Esophagus muscularis mucosa (tissue), 4 donors: Measurements from ENCODE around the gene TYSND1. TPM values are rescaled to one million over a fixed set of nuclear protein-coding genes. Genes with fewer than 3 reads are reported as not detected.
"Not testable (repeated sequence)": the region's sequence is repeated elsewhere in the genome, so short reads cannot be mapped to it uniquely, and the experiment has no call there.

Experiments used
- DNase-seq: peaks from one replicate; pipeline ENCODE4 v3.0.0-alpha.2; 2017; ENCODE audit errors: extremely low spot score
- H3K27ac ChIP-seq, 4 donors: fragments of 200-600 bp; sonication (generic); replicated peaks in 1 of 4; 1 replicate in 3 of 4; 2 replicates in 1 of 4; pipeline ENCODE4 v1.5.1; 2016 to 2019; ENCODE audit warnings: mild to moderate bottlenecking in 1 of 4
- H3K27me3 ChIP-seq, 4 donors: fragments of 200-600 bp; sonication (generic); one replicate each; pipeline versions ENCODE4 v1.5.1 to v1.6.0; 2016 to 2019
- H3K36me3 ChIP-seq, 4 donors: fragments of 200-600 bp; sonication (generic); one replicate each; pipeline ENCODE4 v1.5.1; 2016 to 2019
- H3K4me1 ChIP-seq, 4 donors: fragments of 200-600 bp; sonication (generic); one replicate each; pipeline ENCODE4 v1.5.1; 2016 to 2019
- H3K4me3 ChIP-seq, 4 donors: fragments of 200-600 bp; sonication (generic); 1 replicate in 2 of 4; 2 replicates in 2 of 4; pipeline ENCODE4 v1.5.1; 2016 to 2019; ENCODE audit warnings: mild to moderate bottlenecking in 4 of 4, moderate library complexity in 1 of 4
- H3K9me3 ChIP-seq, 4 donors: fragments of 200-600 bp; sonication (generic); 1 replicate in 3 of 4; 2 replicates in 1 of 4; pipeline ENCODE4 v1.5.1; 2016 to 2019
- EP300 ChIP-seq: sonication (generic); formaldehyde crosslinking; IDR thresholded peaks from one replicate; pipeline ENCODE4 v1.6.1; 2017; ENCODE audit warnings: antibody characterized with exemption
- POLR2A ChIP-seq: fragments of 450-650 bp; IDR thresholded peaks from one replicate; pipeline ENCODE4 v1.6.1; 2017; ENCODE audit warnings: antibody characterized with exemption, moderate library complexity, mild to moderate bottlenecking, low read depth
- POLR2AphosphoS5 ChIP-seq, 2 donors: sonication (generic); formaldehyde crosslinking; IDR thresholded peaks; one replicate each; pipeline ENCODE4 v1.6.1; 2017; ENCODE audit warnings: antibody characterized with exemption in 2 of 2
- WGBS: methylation state at CpG from one replicate; pipeline ENCODE4 v1.1.5; 2018; 5-methylcytosine and 5-hydroxymethylcytosine counted together
- intact Hi-C: fragments of 100-400 bp; cut with DNase I; formaldehyde crosslinking; loops from one replicate; pipeline ENCODE4 v1.15.1; 2023
- total RNA-seq, 4 donors: library from RNA; depleted of rRNA; stranded (reverse); fragments of >200 nt; gene quantifications; one replicate each; pipeline versions ENCODE4 v1.1.0 to v1.2.1, GENCODE V29; 2016
- TF ChIP-seq, protein P1 (sequence below), 3 experiments: fragments of 200-600 bp in 2 of 3; fragments of 450-650 bp in 1 of 3; sonication (generic) in 2 of 3; IDR thresholded peaks; one replicate each; pipeline ENCODE4 v1.5.1; 2017 to 2019; ENCODE audit warnings: antibody characterized with exemption in 3 of 3, mild to moderate bottlenecking in 2 of 3, moderate library complexity in 1 of 3

Gene TYSND1
- total RNA-seq, 4 donors from 2014 or later: 6.0 to 12.2 (median 9.3) TPM

DNA sequence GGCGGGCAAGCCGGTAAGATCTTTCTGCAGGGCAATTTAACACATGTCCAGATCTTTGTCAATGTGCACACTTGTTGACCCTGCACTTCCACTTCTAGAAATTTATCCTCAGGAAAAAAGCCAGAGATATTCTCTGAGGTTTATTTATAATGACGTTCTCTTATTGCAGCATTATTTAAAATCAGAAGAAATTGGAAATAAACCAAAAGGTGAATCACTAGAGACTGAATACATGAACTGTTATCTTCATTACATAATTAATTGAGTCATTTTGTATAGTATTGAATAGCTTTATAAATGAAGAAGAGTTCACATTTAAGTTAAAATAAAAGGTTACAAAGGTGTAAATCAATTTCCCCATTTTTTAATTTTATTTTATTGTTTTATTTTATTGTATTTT is 40.1 kb upstream of the TYSND1 start:
- no peak overlapping the region for H3K27ac ChIP-seq
- intact Hi-C loops: no loop called here

DNA sequence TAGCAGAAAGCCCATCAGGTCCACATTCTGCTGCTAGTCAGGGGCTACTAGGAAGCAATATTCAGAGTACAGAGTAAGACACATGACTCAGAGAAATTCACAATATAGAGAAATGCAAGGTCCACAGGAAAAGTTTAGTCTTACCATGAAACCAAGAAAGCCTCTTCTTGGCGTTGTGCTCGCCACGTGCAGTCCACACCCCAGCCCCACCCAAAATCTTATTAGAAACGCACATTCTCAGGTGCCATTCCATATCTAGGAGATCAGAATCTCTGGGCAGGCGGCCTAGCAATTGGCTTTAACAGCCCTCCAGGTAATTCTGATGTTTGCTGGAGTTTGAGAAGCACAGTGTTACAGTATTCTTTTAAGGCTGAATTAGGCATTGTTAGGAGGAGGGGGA is 39.6 kb upstream of the TYSND1 start:
- no peaks in the 10 kb centered on the region for H3K9me3 ChIP-seq
- no peak for TF ChIP-seq EP300
- no peaks in the 10 kb centered on the region for H3K36me3 ChIP-seq
- WGBS: 87% methylated on average over 5 of the region's 5 CpGs
- H3K27ac ChIP-seq: no peak overlapping the region
- H3K27me3 ChIP-seq: no peaks in the 10 kb centered on the region
- peaks cover 0 to 7% (median 5%) of the 10 kb centered on the region in 4 donors for H3K4me1 ChIP-seq
- H3K4me3 ChIP-seq: no peak overlapping the region
- intact Hi-C loops: no loop called here
- DNase-seq: no peak

More for the DNA sequence above, 40.1 kb upstream of the TYSND1 start:
- no peak for TF ChIP-seq EP300
- no peak for TF ChIP-seq POLR2AphosphoS5 (IDR thresholded peaks at IDR 0.05)
- TF ChIP-seq POLR2A: no peak
- TF ChIP-seq, protein P1, sequence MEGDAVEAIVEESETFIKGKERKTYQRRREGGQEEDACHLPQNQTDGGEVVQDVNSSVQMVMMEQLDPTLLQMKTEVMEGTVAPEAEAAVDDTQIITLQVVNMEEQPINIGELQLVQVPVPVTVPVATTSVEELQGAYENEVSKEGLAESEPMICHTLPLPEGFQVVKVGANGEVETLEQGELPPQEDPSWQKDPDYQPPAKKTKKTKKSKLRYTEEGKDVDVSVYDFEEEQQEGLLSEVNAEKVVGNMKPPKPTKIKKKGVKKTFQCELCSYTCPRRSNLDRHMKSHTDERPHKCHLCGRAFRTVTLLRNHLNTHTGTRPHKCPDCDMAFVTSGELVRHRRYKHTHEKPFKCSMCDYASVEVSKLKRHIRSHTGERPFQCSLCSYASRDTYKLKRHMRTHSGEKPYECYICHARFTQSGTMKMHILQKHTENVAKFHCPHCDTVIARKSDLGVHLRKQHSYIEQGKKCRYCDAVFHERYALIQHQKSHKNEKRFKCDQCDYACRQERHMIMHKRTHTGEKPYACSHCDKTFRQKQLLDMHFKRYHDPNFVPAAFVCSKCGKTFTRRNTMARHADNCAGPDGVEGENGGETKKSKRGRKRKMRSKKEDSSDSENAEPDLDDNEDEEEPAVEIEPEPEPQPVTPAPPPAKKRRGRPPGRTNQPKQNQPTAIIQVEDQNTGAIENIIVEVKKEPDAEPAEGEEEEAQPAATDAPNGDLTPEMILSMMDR (IDR thresholded peaks at IDR 0.05): no peak
- no peak for DNase-seq
- H3K36me3 ChIP-seq: no peaks in the 10 kb centered on the region
- H3K4me3 ChIP-seq: no peak overlapping the region
- H3K9me3 ChIP-seq: no peaks in the 10 kb centered on the region
- H3K27me3 ChIP-seq: no peaks in the 10 kb centered on the region
- peaks cover 0 to 10% (median 9%) of the 10 kb centered on the region in 4 donors for H3K4me1 ChIP-seq
- WGBS: 68% methylated on average over 3 of the region's 3 CpGs

DNA sequence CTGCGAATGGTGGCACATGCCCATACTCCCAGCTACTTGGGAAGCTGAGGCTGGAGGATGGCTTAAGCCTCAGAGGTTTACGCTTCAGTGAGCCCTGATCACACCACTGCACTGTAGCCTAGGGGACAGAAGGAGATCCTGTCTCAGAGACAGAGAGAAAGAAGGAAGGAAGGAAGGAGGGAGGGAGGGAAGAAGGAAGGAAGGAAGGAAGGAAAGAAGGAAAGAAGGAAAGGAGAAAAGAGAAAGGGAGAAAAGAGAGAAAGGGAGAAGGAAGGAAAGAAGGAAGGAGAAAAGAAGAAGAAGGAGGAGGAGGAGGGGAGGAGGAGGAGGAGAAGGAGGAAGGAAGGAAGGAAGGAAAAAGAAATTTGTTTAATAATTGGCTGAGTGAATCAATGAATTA is 36.8 kb upstream of the TYSND1 start:
- DNase-seq: no peak
- Histone ChIP-seq H3K4me1 (no peaks in the 10 kb centered on the region), H3K9me3 (peaks cover 0 to 8% (median 2%) of the 10 kb centered on the region in 4 donors), H3K27ac (no peak overlapping the region), H3K4me3 (no peak overlapping the region), H3K27me3 (peaks cover 0 to 4% (median 0%) of the 10 kb centered on the region in 4 donors), H3K36me3 (no peaks in the 10 kb centered on the region)
- intact Hi-C loops: no loop called here
- 94% methylated on average over 2 of the region's 2 CpGs for whole genome bisulfite sequencing
- no peak for TF ChIP-seq POLR2AphosphoS5 (IDR thresholded peaks at IDR 0.05)
- no peak for TF ChIP-seq EP300
- TF ChIP-seq, protein P1 (IDR thresholded peaks at IDR 0.05): no peak
- no peak for TF ChIP-seq POLR2A

DNA sequence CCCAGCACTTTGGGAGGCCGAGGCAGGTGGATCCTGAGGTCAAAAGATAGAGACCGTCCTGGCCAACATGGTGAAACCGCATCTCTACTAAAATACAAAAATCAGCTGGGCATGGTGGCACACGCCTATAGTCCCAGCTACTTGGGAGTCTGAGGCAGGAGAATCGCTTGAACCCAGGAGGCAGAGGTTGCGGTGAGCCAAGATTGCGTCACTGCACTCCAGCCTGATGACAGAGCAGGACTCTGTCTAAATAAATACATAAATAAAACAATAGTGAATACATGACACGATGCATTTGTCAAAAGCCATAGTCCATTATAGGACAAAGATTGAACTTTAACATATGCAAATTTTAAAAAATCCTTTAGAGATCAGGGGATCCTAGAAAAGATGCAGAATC is 32.7 kb upstream of the TYSND1 start:
- H3K9me3 ChIP-seq, H3K4me1 ChIP-seq, DNase-seq, H3K4me3 ChIP-seq, intact Hi-C loops, H3K27ac ChIP-seq, H3K36me3 ChIP-seq: not testable (repeated sequence)
- peaks cover 0 to 10% (median 0%) of the 10 kb centered on the region in 4 donors for H3K27me3 ChIP-seq
- WGBS: 93% methylated on average over 8 of the region's 8 CpGs

DNA sequence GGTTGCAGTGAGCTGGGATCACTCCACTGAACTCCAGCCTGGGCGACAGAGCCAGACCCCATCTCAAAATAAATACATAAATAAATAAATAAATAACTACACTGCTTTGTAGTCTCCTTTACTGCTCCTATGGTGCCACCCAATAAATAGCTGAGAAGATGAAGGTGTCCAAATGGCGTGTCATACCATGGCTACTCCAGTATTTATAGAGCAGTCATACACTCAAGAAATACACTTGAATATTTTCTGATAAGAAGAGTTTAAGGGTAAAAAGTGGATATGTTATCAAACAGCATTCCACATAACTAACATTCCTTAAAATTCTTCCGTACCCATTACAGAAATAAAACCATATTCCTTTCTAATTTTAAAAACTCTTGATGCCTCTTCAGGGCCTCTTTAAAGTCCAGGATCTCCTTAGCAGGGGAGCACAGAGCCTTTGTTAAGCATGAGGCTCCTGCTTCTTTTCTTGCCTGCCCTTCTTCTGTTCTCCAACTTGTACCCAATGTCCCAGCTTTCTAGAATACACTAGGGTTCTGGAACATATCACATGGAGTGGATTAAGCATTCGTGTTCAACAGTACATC is 31.7 kb upstream of the TYSND1 start:
- 90% methylated on average over 4 of the region's 4 CpGs for WGBS

More for the DNA sequence above, 31.7 kb upstream of the TYSND1 start:
- no peak overlapping the region for H3K4me3 ChIP-seq
- no peak for DNase-seq
- H3K9me3 ChIP-seq: peaks cover 0 to 8% (median 2%) of the 10 kb centered on the region in 4 donors
- peaks cover 0 to 10% (median 0%) of the 10 kb centered on the region in 4 donors for H3K27me3 ChIP-seq
- no peaks in the 10 kb centered on the region for H3K36me3 ChIP-seq
- H3K4me1 ChIP-seq: peaks cover 0 to 8% (median 2%) of the 10 kb centered on the region in 4 donors
- TF ChIP-seq, protein P1 (IDR thresholded peaks at IDR 0.05): no peak
- TF ChIP-seq POLR2A (no peak), EP300 (no peak), POLR2AphosphoS5 (IDR thresholded peaks at IDR 0.05) (no peak)
- H3K27ac ChIP-seq: no peak overlapping the region
- intact Hi-C loops: no loop called here
